Left lung (tissue), 10 donors: Measurements from ENCODE around the gene SLITRK6. TPM values are rescaled to one million over a fixed set of nuclear protein-coding genes. Genes with fewer than 3 reads are reported as not detected.
A peak's percentile ranks its signal among the peaks of the same experiment; 100 is the strongest.

Experiments
- ATAC-seq: fragments of 200-7000 bp; cut with Tn5 transposase; one replicate; pipeline ENCODE4 v1.9.1; 2020; ENCODE audit warnings: moderate library complexity
- DNase-seq, 4 donors: peaks; one replicate each; pipeline ENCODE4 v3.0.0-alpha.2; 2013 to 2020
- H3K27ac ChIP-seq, 2 donors: fragments of 200-600 bp; sonication (generic) in 1 of 2; one replicate each; pipeline versions ENCODE4 v1.5.0 to v1.8.0; 2020 to 2021
- H3K27me3 ChIP-seq, 2 donors: fragments of 200-600 bp; sonication (generic) in 1 of 2; one replicate each; pipeline versions ENCODE4 v1.5.0 to v1.8.0; 2020 to 2021
- H3K36me3 ChIP-seq, 2 donors: fragments of 200-600 bp; sonication (generic) in 1 of 2; one replicate each; pipeline versions ENCODE4 v1.5.0 to v1.8.0; 2020 to 2021
- H3K4me1 ChIP-seq, 2 donors: fragments of 200-600 bp; one replicate each; pipeline ENCODE4 v1.8.0; 2021
- H3K4me3 ChIP-seq, 2 donors: fragments of 200-600 bp; sonication (generic) in 1 of 2; one replicate each; pipeline versions ENCODE4 v1.5.0 to v1.8.0; 2020 to 2021; ENCODE audit warnings: mild to moderate bottlenecking in 1 of 2
- H3K9me3 ChIP-seq, 2 donors: fragments of 200-600 bp; sonication (generic) in 1 of 2; one replicate each; pipeline versions ENCODE4 v1.5.0 to v1.8.0; 2020 to 2021
- intact Hi-C, 2 donors: fragments of 100-400 bp; cut with DNase I; formaldehyde crosslinking; loops; one replicate each; pipeline versions ENCODE4 v1.11.2 to v1.14.2; 2022
- polyA plus RNA-seq, 6 donors: library from polyadenylated mRNA; unstranded; fragments of 120-200 nt; gene quantifications; one replicate each; pipeline ENCODE4 v1.2.1, GENCODE V29; 2013; ENCODE audit not compliant: insufficient read length in 6 of 6
- total RNA-seq, 2 donors: library from RNA; stranded (reverse); fragmentation: NEBNext Ultra II Directional; extraction: Animal tissue kit (Norgen Biotek cat#: 25700); gene quantifications; one replicate each; pipeline ENCODE4 v1.2.1, GENCODE V29; 2021
- TF ChIP-seq, protein P1 (sequence below), 2 donors: fragments of 200-600 bp; sonication (generic) in 1 of 2; IDR thresholded peaks; one replicate each; pipeline versions ENCODE4 v1.5.0 to v1.8.0; 2021; ENCODE audit warnings: antibody characterized with exemption in 2 of 2
- donor health status: DM: no; HTN: yes; CAD: no.
- donor health status: DM: no; HTN: no; CAD: no.

The SLITRK6 gene
- total and polyA plus RNA-seq, 8 donors: 1.5 to 48.1 (median 40.7) TPM

DNA sequence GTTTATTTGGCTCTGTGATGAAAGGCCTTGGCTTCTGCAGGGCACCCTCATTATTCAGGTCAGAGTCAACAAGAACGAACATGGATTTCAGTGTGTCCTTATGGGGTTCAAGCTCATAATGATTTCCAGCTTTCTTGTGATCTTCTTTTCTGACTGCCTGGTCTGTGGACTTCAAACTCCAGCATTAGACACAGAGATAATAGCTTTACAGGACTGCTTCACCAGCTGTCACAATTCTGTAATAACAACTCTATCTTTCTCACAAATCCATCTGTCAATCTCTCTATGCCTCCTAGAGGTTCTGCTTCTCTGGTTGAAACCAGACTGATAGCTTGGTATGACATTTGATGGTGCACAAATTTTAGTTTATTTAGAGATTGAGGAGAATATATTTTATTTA lies 13.1 kb upstream of the SLITRK6 start:
- no peaks in the 10 kb centered on the region for H3K9me3 ChIP-seq
- DNase-seq (no peak), ATAC-seq (no peak)
- no peaks in the 10 kb centered on the region for H3K4me1 ChIP-seq
- intact Hi-C loops: no loop called here
- no peaks in the 10 kb centered on the region for H3K36me3 ChIP-seq
- TF ChIP-seq, protein P1, sequence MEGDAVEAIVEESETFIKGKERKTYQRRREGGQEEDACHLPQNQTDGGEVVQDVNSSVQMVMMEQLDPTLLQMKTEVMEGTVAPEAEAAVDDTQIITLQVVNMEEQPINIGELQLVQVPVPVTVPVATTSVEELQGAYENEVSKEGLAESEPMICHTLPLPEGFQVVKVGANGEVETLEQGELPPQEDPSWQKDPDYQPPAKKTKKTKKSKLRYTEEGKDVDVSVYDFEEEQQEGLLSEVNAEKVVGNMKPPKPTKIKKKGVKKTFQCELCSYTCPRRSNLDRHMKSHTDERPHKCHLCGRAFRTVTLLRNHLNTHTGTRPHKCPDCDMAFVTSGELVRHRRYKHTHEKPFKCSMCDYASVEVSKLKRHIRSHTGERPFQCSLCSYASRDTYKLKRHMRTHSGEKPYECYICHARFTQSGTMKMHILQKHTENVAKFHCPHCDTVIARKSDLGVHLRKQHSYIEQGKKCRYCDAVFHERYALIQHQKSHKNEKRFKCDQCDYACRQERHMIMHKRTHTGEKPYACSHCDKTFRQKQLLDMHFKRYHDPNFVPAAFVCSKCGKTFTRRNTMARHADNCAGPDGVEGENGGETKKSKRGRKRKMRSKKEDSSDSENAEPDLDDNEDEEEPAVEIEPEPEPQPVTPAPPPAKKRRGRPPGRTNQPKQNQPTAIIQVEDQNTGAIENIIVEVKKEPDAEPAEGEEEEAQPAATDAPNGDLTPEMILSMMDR (IDR thresholded peaks at IDR 0.05): no peak
- H3K27ac ChIP-seq: no peak overlapping the region
- H3K4me3 ChIP-seq: no peak overlapping the region
- no peaks in the 10 kb centered on the region for H3K27me3 ChIP-seq

DNA sequence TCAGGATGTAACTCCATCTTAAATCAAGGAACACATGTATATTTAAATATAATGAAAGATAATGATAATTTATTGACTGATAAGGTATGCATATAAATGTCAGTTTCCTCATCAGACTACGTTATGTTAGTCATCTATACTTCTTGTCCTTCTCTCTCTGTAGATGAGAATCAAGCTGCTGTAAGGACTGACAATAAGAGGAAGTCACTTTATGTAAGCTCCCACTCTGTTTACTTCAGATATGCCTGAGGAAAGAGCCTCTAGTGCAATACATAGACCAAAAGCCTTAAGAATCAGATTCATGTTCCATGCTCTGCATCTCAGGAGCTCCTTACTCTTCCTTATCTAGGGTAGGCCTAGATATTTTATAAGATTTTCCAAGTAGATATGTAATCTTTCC lies 9.6 kb upstream of the SLITRK6 start:
- H3K27me3 ChIP-seq: no peaks in the 10 kb centered on the region
- intact Hi-C loops: loop anchor here in 1 of 2 donors (10.0 kb wide), 1 partner anchor 884 kb away; no protein-coding TSS in a partner anchor
- H3K4me1 ChIP-seq: no peaks in the 10 kb centered on the region
- TF ChIP-seq, protein P1 (IDR thresholded peaks at IDR 0.05): no peak
- H3K27ac ChIP-seq: no peak overlapping the region
- H3K36me3 ChIP-seq: no peaks in the 10 kb centered on the region
- DNase-seq: no peak
- no peaks in the 10 kb centered on the region for H3K9me3 ChIP-seq
- H3K4me3 ChIP-seq: no peak overlapping the region
- ATAC-seq: no peak

DNA sequence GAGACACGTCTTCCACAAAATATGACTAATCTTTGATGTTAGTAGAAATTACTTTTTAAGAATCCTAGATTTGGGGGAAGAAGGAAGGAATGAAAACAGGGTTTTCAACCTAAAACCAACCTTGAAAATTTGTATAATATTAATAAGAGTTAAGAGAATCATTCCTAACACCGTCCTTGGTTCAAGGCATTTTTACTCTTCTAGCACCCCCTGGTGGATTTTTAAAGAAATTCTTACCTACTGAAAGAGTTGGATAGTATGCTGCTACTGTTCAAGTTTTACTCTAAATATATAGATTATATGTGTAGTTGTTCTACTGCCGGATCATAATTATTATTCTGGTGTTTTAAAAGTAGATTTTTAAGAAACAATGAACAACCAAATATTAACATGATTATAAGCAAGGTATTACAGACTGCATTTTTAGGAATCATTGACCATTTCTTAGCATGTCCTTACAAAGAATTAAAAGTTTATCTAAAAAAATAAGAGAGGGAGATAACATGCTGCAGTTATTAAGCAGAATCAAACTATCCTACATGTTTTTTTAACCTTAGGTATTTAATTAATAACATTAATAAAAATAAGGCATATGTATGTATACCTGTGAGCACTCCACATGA lies 7.4 kb upstream of the SLITRK6 start:
- Histone ChIP-seq H3K4me1 (no peaks in the 10 kb centered on the region), H3K27ac (no peak overlapping the region), H3K9me3 (no peaks in the 10 kb centered on the region), H3K27me3 (no peaks in the 10 kb centered on the region), H3K36me3 (no peaks in the 10 kb centered on the region), H3K4me3 (no peak overlapping the region)
- DNase-seq: peak in 2 of 4 donors; percentile 40 to 66
- intact Hi-C loops: loop anchor here in 1 of 2 donors (10.0 kb wide), 1 partner anchor 882 kb away; no protein-coding TSS in a partner anchor
- TF ChIP-seq, protein P1 (IDR thresholded peaks at IDR 0.05): peak; percentile 51 to 56
- peak; percentile 64 for ATAC-seq

DNA sequence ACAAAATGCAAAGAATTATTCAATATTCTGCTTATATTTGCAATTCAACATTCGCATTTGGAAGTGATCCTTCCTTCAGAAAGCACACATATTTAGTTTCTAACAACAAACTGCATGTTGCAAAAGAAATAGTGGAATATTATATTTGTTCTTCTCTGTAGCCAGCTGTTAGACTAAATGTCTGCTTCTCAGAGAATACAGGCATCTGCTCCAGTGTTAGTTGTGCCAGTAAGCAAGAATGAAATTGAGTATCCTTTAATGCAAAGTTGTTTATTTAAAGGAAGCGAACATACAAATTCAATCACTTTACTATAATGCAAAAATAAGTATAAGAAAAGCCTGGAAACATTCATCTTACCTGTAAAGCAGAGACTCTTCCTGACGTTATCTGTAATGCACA lies 663 bp downstream of the SLITRK6 start:
- TF ChIP-seq, protein P1 (IDR thresholded peaks at IDR 0.05): no peak
- Histone ChIP-seq H3K4me3 (no peak overlapping the region), H3K27ac (no peak overlapping the region), H3K9me3 (no peaks in the 10 kb centered on the region), H3K4me1 (no peaks in the 10 kb centered on the region), H3K27me3 (no peaks in the 10 kb centered on the region), H3K36me3 (no peaks in the 10 kb centered on the region)
- DNase-seq (peak in 1 of 4 donors; percentile 13), ATAC-seq (no peak)
- intact Hi-C loops: no loop called here

DNA sequence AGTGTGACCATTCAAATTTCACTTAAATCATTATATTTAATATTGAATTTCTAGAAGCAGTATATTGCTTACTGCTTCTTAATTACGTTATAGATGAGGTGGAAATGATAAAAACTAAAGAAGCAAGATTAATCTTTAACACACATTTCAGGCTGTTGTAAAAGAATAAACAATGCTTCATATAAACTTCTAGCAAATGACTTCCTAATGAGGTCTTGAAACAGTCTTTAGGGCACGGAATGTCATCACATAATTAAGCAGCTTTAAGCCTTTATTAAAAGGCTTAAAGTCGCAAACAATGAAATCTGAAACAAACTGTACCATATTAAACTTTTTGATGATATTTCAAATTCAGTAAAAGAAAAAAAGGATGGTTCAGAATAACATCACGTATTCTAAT lies 1.9 kb downstream of the SLITRK6 start:
- intact Hi-C loops: no loop called here
- DNase-seq (peak in 1 of 4 donors; percentile 26), ATAC-seq (no peak)
- H3K4me1 ChIP-seq: no peaks in the 10 kb centered on the region
- H3K27me3 ChIP-seq: no peaks in the 10 kb centered on the region
- no peak overlapping the region for H3K27ac ChIP-seq
- H3K4me3 ChIP-seq: no peak overlapping the region
- H3K9me3 ChIP-seq: no peaks in the 10 kb centered on the region
- TF ChIP-seq, protein P1 (IDR thresholded peaks at IDR 0.05): no peak
- no peaks in the 10 kb centered on the region for H3K36me3 ChIP-seq
